Daoy (cell line): Measurements from ENCODE around the gene ACO1. TPM values are rescaled to one million over a fixed set of nuclear protein-coding genes. Genes with fewer than 3 reads are reported as not detected.
A peak's percentile ranks its signal among the peaks of the same experiment; 100 is the strongest.

ENCODE experiments used
- DNase-seq: peaks from one replicate; pipeline ENCODE4 v3.0.0-alpha.2; 2015; ENCODE audit warnings: low read depth
- total RNA-seq: library from RNA; depleted of rRNA; stranded (reverse); fragments of >200 nt; shearing (Covaris generic); gene quantifications from 2 replicates; pipeline ENCODE4 v1.2.3, GENCODE V29; 2014

Gene ACO1
- total RNA-seq, 1 experiment from 2014 or later = 52.8 TPM

DNA sequence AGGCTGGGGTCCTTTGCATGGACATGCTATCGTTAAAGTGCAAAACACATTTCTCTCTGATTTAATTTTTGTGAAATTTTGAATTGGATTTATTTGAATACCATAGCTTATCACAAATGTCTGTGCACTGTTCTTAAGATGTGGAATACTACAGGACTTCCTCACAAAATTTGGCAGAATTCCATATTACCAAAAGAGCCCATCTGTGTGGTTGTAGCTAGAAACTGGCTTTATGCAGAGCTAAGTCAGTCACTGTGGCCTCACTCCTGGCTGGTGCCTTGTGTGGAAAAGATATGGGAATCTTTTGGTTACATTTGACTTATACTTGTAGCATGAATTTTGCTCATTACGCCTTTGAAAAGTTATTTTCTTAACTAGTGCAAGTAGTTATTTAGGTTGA, 35.5 kb downstream of the ACO1 start:
- no peak for DNase-seq

DNA sequence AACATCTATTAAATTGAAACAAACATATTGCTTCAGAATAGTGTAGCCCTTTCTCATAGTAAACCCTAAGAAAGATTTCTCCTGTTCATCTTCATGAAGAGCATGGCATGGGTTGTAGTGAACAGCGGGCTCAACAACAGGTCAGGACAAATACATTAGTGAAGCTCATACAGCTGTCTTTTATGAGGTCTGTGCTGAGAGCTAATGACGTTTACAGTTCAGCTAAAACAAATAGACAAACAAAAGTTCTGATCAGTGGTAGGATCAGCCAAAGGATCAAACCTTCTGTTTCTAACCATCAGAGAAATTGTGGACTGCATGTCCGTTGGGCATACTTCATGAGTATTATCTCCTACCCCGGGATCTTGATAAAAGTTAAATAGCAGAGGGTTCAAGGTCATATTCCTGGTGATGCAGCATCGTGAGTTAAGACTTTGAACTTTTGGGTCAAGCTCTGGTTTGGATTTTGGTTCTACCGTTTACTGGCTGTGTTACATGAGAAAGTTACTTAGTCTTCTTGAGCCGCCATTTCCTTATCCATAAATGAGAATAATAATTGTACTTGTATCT, 37.9 kb downstream of the ACO1 start:
- no peak for DNase-seq

DNA sequence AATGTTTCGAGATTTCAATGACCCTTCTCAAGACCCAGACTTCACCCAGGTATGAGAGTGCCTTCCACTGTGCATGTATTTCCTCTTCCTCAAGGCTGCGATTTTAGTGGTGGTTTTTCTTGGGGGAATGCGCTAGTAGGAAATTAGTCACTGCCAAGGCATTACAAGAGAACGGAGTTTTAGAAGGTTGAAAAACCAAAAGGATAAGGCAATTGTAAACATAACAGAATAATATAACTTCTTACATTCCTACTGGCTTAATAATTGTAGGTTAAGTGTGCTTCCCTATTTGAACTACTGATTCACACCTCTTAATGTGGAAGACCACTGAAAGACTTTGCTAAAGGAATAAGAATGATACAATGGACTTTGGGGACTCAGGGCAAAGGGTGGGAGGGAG, 38.9 kb downstream of the ACO1 start:
- peak; percentile 59 for DNase-seq

DNA sequence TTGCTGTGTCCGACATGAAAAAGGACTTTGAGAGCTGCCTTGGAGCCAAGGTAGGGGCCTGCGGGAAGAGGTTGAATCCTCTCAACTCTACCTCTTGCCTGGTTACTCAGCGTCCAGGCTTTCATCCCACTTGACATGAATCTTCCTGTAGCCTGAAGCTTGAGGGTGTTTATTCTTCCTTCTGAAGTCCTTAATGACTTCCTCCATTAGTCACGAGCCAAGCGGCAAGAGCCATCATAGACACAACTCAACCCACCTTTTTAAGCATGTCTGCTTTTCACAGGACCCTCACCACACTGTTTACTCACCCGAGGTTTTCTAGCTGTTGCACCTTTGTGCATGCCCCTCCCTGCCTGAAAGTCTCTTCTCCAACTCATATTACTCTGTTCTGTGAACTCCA, 40.2 kb downstream of the ACO1 start:
- peak; percentile 72 for DNase-seq

DNA sequence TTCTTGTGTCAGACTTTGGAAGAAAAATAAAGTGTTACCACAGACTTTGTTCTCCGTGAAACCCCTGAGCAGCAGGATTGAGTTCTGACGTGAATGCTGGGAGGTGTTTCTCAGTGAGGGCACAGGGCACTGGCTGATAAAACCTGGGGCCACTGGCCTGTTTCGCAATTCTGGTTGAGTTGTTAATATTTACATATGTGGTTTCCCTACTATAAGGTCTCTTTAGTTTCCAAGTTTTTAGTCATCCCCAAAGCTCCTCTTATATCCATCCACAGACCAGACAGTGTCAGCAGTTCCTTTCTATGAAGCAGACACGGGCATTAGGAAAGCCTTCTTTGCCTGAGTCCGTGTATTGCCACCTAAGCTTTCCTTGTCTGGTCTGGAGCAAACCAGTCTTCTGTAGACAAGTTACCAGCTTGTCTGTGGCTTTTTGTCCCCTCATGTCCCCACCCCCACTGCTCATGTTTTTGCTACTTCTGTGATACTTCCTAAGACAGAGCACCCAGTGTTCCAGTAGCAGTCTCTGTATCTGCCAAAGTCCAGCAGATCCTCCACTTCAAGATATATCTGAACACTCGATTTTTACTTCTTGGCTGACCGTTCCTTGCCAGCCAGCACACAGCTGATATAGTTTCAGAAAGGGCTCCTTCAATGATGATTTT, 42.0 kb downstream of the ACO1 start:
- peak; percentile 59 for DNase-seq

DNA sequence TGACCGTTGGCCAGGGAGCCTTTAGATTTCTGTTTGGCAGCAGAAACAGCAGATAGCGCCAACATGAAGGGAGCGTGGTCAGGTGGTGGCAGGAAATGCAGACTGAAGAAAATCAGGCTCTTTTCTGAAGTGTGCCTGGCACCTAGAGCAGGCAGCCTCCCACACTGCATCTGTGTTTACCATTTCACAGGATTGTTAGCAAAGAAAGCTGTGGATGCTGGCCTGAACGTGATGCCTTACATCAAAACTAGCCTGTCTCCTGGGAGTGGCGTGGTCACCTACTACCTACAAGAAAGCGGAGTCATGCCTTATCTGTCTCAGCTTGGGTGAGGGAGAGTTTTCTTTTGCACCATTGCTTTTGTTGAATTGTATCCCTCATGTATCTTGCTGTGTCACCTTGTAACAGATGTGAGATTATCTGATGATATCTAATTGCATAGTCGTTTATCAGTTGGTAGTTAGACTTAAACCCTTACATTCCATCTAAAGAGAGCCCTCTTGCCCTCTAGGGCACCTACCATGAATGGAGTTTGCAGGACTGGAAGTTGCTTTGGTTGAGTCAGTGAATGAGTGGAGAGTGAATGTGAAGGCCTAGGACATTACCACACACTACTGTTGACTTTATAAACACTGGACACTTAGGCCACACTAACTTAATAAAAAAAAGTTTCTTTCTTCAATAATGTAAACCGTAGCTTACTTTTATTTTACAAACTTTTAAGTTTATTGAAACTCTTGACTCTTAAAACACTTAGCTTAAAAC, 42.8 kb downstream of the ACO1 start:
- DNase-seq = no peak

DNA sequence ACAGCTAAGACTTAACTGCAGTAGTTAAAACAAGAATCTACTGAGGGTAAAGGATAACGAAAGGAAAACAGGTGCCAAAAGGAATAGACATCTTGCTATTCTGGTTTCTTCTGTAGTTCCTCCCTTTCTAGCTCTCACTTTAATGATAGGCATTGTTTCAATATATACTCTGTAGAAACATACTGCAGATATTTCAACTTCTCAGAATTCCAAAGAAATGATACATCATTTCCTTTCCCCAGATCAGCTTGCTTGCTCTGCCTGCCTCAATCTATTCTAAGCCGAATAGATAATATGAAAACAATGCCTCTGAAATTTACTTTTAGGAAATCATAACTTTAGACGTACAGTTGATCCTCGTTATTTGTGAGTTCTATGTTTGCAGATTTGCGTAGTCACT, 46.3 kb downstream of the ACO1 start:
- DNase-seq = no peak

DNA sequence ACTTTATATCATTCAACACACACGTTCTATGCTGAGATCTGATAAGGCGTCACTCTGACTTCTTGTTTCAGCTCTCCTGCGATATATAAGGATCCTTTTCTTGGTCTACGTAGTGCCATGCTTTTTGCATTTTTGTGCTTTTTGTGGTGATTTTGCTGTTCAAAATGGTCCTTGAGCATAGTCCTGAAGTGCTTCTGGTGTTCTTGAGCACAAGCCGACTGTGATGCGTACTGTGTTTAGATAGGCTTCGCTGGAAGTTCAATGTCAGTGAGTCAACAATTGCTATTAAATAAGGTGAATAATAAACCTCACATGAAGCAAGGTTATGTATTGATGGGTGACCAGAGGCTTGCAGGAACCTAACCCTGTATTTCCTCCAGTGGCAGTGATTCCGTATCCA, 46.8 kb downstream of the ACO1 start:
- no peak for DNase-seq

DNA sequence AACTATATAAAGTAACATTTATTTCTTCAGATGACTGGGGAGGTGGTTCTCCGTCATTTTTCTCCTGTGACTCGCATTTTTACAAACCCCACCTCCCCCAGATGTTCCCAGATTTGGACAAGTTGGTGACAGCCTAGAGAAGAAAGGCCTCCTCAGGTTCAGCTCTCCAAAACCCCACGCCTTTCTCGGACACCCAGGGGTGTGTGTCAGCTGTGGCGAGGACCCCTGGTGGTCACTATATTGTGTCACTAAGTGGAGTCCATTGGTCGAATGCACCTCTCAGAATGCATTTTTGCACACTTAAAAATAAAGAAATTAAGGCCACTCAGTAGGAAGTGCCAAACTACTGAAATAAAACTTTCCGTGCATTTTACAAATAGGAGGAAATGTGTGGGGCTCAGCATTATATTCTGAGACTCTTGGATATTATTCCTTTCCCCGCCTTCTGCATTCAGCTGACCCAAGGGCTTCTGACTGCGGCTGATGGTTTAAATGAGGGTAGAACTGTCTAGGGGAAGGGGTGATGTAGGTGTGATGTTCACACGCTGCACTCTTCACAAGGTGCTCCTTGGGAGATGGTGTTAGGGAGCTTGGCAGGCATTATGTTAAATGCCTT, 47.6 kb downstream of the ACO1 start:
- DNase-seq = peak; percentile 34

DNA sequence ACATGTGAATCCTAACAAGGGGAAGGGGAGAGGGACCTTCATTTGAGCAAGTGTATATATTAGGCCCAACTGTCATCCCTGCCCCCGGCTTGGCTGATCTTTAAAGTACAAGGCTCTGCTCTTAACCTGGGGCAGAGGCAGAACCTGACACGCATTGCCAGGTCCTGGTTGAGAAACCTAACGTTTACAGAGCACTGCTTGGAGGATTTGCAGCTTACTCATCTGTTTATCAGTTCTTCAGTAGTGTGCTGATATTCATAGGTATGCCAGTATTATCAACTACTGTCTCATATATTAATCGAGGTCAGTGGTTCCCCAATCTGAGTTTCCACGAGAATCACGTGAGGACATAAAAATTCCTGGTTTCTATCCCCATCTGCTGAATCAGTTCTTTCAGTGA, 50.4 kb downstream of the ACO1 start:
- no peak for DNase-seq

DNA sequence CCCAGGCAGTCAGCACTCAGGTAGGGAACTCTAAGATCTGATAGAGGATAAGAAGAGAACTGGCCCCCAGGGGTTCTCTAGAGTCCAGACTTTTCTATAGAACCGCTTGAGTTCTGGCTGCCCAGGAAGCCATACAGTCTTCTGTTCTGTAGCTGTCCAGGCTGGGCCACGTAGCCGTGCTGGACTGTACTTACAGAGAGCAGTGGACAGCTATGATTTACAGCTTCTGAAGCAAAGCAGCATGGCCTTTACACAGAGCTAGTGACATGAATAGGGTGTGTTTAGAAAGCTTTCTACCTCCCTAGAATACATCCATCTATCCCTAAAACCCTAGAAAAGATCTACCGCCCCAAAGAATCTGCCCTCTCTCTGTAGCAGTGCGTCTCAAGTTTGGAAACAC, 57.2 kb downstream of the ACO1 start:
- no peak for DNase-seq

DNA sequence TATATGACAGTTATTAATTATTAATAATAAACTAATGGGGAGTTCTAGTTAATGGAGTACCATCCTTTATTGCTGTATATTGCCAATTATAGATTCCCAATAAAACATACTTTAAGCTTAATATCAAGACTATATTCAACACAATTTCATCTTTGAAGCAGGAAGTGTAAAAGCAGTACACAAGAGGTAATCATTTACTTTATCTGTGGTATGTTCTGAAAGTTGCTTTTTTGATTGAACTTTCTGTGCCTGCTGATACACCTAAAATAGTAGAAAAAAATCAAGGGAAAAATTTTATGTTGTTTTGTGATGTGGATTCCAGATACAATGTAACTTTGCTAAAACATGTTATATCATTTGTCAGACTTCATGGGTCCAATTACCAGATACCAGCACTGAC, 58.0 kb downstream of the ACO1 start:
- no peak for DNase-seq

DNA sequence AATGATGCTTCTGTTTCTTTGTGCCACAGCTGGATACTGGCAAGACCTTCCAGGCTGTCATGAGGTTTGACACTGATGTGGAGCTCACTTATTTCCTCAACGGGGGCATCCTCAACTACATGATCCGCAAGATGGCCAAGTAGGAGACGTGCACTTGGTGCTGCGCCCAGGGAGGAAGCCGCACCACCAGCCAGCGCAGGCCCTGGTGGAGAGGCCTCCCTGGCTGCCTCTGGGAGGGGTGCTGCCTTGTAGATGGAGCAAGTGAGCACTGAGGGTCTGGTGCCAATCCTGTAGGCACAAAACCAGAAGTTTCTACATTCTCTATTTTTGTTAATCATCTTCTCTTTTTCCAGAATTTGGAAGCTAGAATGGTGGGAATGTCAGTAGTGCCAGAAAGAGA, 65.5 kb downstream of the ACO1 start:
- no peak for DNase-seq

DNA sequence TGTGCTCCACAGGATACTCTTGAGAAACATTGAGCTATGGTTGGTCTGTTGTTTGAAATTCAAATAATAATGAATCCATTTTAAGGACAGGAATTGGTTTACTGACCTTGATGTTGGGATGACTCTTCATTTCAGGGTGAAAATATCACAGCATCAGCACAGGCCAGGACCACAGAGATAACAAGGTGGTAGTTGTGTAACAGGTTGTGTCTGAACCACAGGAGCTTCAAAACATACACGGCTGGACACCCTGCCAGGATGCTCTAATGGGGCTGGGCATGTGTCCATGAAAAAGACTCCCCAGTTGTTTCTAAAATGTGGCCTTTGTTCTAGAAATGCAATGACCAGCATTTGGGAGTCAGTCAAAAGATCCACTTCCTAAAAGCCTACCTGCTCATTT, 69.8 kb downstream of the ACO1 start:
- DNase-seq = no peak

DNA sequence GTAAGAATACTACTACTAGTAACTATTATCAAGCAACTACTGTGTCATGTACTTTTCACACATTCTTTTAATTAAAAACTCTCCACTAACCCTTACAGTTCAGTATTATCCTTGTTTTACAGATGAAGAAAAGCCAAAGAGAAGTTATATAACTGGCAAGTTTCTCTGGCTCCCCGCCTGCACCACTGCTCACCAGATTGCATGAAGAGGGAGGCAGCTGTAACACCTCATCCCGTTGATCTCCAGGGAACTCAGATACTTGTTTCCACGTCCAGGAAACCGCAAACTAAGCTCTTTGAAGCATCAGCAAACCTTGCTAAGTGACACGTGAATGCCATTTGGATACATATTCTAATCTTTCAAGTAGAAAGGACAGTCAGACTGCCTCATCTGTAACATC, 71.3 kb downstream of the ACO1 start:
- no peak for DNase-seq

DNA sequence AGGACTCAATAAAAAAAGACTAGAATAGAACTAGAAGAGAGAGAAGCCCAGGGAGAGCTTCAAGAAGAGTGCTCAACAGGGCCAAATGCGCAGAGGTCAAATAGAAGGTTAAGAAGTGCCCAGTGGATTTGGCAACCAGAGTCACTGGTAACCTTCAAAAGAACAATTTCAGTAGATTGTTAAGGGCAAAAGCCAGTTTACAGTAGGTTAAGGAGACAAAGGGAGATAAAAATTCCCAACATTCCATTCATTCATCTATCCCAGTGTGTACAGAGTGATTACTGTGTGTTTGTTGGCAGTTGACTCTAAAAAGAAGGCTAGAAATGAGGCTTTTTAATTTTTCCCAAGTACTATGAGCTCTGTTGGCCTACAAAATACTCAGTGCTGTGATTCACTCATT, 72.1 kb downstream of the ACO1 start:
- no peak for DNase-seq

DNA sequence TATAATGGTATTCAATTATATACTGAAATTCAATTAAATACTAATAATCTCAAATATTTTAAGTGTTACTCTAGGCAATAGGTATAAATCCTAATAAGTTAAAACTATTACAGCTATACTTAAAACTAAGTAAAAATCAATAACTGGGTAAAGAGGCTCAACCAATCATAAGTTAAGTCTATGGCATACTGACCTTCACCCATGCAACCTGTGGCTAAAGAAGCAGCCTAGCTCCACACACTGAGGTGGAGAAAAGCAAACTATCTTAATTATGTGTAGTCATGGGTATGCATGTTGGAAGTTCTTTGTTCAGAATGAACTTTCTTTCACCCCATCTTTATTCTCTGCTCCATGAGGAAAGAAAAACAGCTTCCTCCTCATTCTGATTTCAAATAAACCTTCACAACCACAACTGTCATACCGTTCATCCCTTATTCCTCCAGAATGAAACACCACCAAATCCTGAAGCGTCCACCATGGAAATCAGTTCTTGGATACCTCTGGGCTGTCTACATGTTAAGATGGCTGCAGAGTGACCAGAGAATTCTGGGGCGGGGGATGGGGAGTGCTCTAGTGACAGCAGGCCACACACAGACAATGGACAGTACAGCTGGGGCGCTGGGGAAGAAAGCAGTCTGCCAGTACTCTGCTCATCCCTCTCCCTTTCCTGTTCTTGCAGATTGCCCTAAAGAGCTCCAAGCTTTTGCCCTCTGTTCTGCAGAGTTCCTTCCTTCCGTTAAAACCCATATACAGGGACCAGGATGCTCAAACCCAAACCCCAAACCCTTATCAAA, 79.3 kb downstream of the ACO1 start:
- DNase-seq = no peak

DNA sequence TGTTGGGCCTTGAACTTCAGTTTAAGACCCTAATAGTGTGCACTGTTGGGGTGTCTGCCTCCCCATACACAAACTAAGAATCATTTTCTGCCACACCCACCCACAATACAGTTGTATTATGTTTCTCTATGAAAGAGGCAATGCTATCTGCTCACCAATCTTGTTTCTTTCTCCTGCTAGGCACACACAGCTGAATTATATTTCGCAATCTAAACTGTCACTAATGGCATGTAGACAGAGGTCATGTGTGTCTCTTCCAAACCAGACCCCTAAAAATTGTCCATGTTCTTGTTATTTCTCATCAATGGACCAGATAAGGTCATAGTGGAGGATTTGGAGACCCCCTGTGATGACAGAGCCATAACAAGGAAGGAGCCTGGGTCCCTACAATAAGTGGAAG, 84.3 kb downstream of the ACO1 start:
- no peak for DNase-seq

DNA sequence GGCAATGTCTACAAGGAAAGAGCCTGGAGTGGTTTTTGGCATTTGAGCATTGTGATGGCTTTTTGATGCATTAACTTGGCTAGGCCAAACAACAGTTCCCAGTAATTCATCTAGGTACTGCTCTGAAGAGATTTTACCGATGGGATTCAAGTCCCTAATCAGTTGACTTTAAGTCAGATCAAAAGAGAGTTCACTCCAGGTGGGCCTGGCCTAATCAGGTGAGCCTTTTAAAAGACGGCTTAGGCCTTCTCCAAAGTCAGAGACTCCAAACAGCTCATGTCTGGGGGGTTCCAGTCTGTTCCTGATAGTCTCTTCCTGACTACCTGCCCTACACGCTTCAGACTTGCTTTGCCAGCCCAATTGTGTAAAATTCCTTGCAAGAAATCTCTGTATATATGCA, 87.9 kb downstream of the ACO1 start:
- DNase-seq = no peak

DNA sequence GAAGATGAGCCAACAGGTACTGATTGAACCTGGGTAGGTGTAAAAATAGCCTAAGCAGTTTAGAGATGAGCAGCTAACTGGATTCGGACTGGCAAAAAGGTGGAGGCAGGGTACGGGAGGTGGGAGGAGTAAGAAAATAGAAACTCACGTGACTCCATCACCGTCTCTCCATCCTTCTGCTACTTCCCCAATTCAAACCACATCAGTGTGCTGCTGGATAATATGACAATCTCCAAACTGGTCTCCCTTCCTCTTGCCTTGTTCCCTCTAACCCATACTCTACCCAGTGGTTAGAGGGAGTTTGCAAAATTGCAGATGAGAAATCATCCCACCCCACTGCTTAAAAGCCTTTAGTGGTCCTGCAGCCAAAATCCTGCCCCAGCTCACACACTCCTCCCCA, 98.9 kb downstream of the ACO1 start:
- DNase-seq = no peak

DNA sequence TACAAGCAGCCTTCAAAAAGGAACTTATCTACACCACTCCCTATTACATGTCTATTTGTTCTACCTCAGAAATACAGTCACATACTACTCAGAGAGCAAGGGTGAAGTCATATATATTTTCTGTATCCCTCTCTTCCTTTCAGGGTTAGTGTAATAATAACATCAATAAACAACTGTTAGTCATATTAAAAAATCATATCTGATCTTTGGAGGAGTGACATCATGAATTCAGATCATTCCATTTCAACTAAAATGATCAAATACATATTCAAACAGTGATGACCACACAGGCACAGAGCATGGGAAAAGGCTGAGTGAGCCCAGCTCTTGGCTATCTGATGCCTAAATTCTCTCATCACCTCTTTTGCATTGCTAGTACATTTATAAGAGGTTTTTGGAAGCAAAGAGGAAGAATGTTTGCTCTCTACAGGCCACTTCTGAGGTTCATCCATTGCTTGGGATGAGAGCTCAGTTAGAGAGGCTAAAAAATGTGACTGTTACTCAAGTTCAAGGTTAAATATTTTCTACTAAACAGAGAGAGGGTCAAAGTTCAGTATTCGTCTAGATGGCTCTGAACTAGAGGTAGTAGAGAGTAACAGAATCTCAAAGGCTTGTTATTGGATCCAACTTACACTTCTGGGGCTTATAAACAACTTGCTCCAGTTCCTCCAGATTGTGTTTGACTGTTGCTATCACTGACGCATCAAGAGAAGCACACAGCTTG, 102.6 kb downstream of the ACO1 start:
- no peak for DNase-seq
